Loucy (cell line): Measurements from ENCODE around the gene BHLHE40.

Experiments
- H2AFZ ChIP-seq: fragments of 200-600 bp; sonication (generic); 2 replicates; pipeline ENCODE4 v1.6.0; 2016; ENCODE audit warnings: antibody characterized with exemption, mild to moderate bottlenecking, low read length, moderate library complexity
- H3F3A ChIP-seq: fragments of 200-600 bp; 2 replicates; pipeline ENCODE4 v1.6.0; 2016; ENCODE audit warnings: antibody characterized with exemption, low read depth, mild to moderate bottlenecking
- H3K27me3 ChIP-seq: fragments of 200-600 bp; sonication (generic); 2 replicates; pipeline ENCODE4 v1.6.1; 2014; ENCODE audit warnings: low read length, mild to moderate bottlenecking; ENCODE audit not compliant: insufficient read depth, poor library complexity, severe bottlenecking
- H3K36me3 ChIP-seq: fragments of 200-600 bp; sonication (generic); 2 replicates; pipeline ENCODE4 v1.6.1; 2016; ENCODE audit warnings: low read length; ENCODE audit not compliant: insufficient read depth
- H3K4me1 ChIP-seq: fragments of 200-600 bp; sonication (generic); 2 replicates; pipeline ENCODE4 v1.5.1; 2014; ENCODE audit warnings: low read length, mild to moderate bottlenecking; ENCODE audit not compliant: insufficient read depth, poor library complexity, severe bottlenecking
- H3K4me2 ChIP-seq: fragments of 200-600 bp; sonication (generic); 2 replicates; pipeline ENCODE4 v1.6.0; 2014; ENCODE audit warnings: antibody characterized with exemption, low read length, low read depth, mild to moderate bottlenecking; ENCODE audit not compliant: poor library complexity, severe bottlenecking
- H3K4me3 ChIP-seq: fragments of 200-600 bp; sonication (generic); 2 replicates; pipeline ENCODE4 v1.5.1; 2014; ENCODE audit warnings: low read length, mild to moderate bottlenecking, mixed read lengths; ENCODE audit not compliant: poor library complexity, severe bottlenecking
- H3K79me2 ChIP-seq: fragments of 200-600 bp; sonication (generic); 2 replicates; pipeline ENCODE4 v1.6.1; 2014; ENCODE audit warnings: low read length; ENCODE audit not compliant: insufficient read depth
- H3K9ac ChIP-seq: fragments of 200-600 bp; sonication (generic); 2 replicates; pipeline ENCODE4 v1.6.0; 2014; ENCODE audit warnings: mild to moderate bottlenecking, low read depth, low read length, moderate library complexity; ENCODE audit not compliant: poor library complexity, severe bottlenecking
- H3K9me2 ChIP-seq: fragments of 200-600 bp; sonication (generic); replicated peaks from 2 replicates; pipeline ENCODE4 v1.6.1; 2016; ENCODE audit warnings: low read depth, low read length, mixed read lengths
- H3K9me3 ChIP-seq: fragments of 200-600 bp; sonication (generic); 2 replicates; pipeline ENCODE4 v1.6.1; 2014; ENCODE audit warnings: mild to moderate bottlenecking, antibody characterized with exemption, low read length, low read depth; ENCODE audit not compliant: insufficient read depth
- H4K20me1 ChIP-seq: fragments of 200-600 bp; sonication (generic); 2 replicates; pipeline ENCODE4 v1.6.0; 2014; ENCODE audit warnings: antibody characterized with exemption, low read length, mild to moderate bottlenecking; ENCODE audit not compliant: insufficient read depth, poor library complexity, severe bottlenecking
- EZH2phosphoT487 ChIP-seq: fragments of 200-600 bp; IDR thresholded peaks from 2 replicates; pipeline ENCODE4 v1.6.1; 2018; ENCODE audit warnings: antibody characterized with exemption, mild to moderate bottlenecking, moderate library complexity, borderline replicate concordance
- TF ChIP-seq, protein P1 (sequence below): fragments of 200-600 bp; sonication (generic); conservative IDR thresholded peaks from 2 replicates; pipeline ENCODE4 v1.5.1; 2014; ENCODE audit warnings: mild to moderate bottlenecking, antibody characterized with exemption, low read length

The BHLHE40 gene

DNA sequence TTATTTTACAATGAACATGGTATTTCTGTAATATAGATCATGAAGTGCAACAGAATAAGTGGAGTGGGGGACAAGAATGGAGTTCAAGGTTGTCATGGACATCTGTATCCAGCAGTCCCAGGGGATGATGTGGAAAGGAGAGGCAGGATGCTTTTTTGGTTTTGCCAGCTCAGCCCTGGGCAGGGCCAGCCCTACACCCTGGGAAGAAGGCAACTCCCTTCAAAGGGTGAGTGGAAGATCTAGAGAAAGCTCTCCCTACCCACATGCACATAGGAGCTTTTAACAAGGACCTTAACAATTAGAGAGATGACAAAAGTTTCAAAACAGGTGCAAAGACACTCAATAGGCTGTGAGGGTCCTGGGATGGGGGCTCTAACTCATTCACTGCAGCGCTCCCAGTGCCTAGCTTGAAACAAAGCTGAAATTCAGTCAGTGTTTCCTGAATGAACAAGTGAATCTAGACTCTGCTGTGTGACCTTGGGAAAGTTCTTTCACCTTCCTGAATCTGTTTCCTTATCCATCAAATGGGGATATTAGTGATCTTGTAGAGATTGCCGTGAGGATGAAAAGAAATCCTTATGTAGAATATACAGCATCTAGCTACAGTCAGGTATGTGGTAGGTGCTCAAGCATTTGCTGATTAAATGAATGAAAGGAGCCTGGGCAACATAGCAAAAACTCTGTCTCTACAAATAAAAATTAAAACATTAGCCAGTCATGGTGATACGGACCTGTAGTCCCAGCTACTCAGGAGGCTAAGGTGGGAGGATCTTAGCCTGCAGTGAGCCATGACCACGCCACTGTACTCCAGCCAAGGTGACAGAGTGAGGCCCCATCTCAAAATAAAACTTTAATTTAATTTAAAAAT, 14.3 kb downstream of the BHLHE40 start:
- Histone ChIP-seq H3K36me3 (no peaks in the 10 kb centered on the region), H4K20me1 (no peaks in the 10 kb centered on the region), H3K9ac (no peak overlapping the region), H3K4me1 (peaks cover 39% of the 10 kb centered on the region), H3K79me2 (no peaks in the 10 kb centered on the region), H3K4me3 (no peak overlapping the region), H3K9me2 (no peaks in the 10 kb centered on the region), H3K4me2 (no peak overlapping the region), H3F3A (no peaks in the 10 kb centered on the region), H2AFZ (peak overlapping the region; percentile 18; the same call in 1 of the 2 replicates), H3K27me3 (no peaks in the 10 kb centered on the region), H3K9me3 (no peaks in the 10 kb centered on the region)
- no peak for TF ChIP-seq EZH2phosphoT487
- TF ChIP-seq, protein P1, sequence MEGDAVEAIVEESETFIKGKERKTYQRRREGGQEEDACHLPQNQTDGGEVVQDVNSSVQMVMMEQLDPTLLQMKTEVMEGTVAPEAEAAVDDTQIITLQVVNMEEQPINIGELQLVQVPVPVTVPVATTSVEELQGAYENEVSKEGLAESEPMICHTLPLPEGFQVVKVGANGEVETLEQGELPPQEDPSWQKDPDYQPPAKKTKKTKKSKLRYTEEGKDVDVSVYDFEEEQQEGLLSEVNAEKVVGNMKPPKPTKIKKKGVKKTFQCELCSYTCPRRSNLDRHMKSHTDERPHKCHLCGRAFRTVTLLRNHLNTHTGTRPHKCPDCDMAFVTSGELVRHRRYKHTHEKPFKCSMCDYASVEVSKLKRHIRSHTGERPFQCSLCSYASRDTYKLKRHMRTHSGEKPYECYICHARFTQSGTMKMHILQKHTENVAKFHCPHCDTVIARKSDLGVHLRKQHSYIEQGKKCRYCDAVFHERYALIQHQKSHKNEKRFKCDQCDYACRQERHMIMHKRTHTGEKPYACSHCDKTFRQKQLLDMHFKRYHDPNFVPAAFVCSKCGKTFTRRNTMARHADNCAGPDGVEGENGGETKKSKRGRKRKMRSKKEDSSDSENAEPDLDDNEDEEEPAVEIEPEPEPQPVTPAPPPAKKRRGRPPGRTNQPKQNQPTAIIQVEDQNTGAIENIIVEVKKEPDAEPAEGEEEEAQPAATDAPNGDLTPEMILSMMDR = no peak

DNA sequence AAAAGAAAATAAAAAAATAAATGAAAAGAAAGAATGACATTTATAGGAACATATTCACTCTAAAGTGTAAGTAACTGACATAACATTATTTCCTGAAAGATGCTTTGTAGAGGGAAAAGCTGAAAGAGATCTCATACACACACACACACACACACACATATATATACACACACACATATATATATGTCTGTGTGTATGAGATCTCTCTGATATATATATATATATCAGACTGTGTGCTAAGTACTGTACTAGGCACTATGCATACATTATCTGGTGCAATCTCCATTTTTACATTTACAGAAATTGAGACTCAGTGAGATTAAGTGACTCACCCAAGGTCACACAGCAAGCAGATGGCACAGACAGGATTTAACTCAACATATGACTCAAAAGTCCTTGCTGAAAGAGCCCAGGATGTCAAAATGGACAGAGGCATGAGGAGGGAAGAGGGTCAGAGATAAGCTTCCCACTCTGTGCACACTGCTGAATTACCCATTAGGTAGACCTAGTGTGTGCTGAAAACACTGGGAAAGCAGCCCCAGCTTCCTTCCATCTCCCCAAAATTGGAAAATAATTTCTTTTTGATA, 15.0 kb downstream of the BHLHE40 start:
- Histone ChIP-seq H2AFZ (no peak overlapping the region), H3K9me3 (no peaks in the 10 kb centered on the region), H4K20me1 (no peaks in the 10 kb centered on the region), H3K79me2 (no peaks in the 10 kb centered on the region), H3K4me2 (no peak overlapping the region), H3K27me3 (no peaks in the 10 kb centered on the region), H3K36me3 (no peaks in the 10 kb centered on the region), H3F3A (no peaks in the 10 kb centered on the region), H3K9ac (no peak overlapping the region), H3K4me1 (peaks cover 37% of the 10 kb centered on the region), H3K9me2 (no peaks in the 10 kb centered on the region), H3K4me3 (no peak overlapping the region)
- TF ChIP-seq, protein P1 = no peak
- TF ChIP-seq EZH2phosphoT487 = no peak

DNA sequence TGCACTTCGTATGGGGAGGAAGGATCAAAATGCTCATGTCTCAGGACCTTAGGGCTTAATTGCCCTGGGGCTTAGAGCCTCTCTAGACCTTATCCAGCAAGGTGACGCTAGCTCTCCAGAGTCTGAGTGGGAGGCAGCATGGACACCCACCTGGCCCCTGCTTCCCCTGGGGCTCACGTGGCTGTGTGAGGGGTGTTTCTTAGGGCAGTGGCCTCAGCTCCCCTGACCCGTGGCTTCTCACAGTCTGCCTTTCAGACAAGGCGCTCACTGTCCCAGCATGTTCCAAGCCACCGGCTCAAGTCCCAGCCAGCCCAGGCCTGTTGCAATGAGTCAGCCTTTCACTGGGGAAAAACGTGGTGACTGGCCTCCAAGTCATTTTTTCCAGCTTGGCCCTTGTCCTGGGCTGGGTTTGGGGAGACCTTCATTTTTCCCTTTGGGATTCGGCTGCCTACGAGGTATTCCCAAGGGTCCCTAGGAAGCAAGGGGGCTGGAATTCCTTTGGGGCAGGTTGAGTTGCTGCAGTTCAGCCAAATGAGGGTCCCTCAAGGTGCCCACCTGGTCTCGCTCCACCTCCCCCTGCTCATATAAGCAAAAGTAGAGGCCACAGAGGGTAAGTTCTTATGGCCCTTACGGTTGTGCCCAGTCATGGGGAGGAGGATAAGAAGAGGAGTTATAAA, 15.7 kb downstream of the BHLHE40 start:
- Histone ChIP-seq H3K9me2 (no peaks in the 10 kb centered on the region), H3K27me3 (no peaks in the 10 kb centered on the region), H3K4me3 (no peak overlapping the region), H3K9ac (no peak overlapping the region), H3K79me2 (no peaks in the 10 kb centered on the region), H3K36me3 (no peaks in the 10 kb centered on the region), H3K9me3 (no peaks in the 10 kb centered on the region), H3K4me1 (peaks cover 40% of the 10 kb centered on the region), H2AFZ (no peak overlapping the region), H3F3A (no peaks in the 10 kb centered on the region), H4K20me1 (no peaks in the 10 kb centered on the region), H3K4me2 (no peak overlapping the region)
- TF ChIP-seq, protein P1 = no peak
- no peak for TF ChIP-seq EZH2phosphoT487
